ENCODE results near the gene CCDC3.

DNA sequence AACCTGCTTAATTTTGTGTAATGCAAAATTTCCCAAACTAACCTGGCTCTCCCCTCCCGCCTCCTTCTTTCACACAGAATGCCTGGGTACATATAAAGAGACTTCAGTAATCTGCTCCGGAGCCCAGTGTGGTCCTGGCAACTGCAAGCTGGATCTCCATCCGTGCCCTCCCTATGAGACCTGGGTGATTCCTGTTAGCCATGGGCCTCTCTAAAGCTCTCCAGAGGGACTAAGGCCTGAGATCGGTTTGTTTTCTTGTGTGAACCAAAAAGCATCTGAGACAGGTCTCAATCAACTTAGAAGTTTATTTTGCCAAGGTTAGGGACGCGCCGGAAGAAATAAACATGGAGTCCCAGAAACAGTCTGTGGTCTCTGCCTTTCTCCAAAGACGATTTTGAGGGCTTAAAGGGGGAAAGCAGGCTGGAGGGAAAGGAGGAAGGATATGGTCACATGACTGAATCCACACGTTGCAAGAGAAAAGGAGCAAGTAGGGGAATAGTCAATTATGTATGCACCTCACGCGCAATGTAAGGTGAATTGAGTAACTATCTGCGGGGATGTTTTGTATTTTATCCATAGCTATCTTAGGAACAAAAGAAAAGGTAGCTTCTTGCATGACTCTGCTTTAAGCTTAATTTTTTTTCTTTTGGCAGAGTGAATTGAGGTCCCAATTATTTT lies 46.2 kb upstream of the CCDC3 start:
- TF ChIP-seq, protein P1, sequence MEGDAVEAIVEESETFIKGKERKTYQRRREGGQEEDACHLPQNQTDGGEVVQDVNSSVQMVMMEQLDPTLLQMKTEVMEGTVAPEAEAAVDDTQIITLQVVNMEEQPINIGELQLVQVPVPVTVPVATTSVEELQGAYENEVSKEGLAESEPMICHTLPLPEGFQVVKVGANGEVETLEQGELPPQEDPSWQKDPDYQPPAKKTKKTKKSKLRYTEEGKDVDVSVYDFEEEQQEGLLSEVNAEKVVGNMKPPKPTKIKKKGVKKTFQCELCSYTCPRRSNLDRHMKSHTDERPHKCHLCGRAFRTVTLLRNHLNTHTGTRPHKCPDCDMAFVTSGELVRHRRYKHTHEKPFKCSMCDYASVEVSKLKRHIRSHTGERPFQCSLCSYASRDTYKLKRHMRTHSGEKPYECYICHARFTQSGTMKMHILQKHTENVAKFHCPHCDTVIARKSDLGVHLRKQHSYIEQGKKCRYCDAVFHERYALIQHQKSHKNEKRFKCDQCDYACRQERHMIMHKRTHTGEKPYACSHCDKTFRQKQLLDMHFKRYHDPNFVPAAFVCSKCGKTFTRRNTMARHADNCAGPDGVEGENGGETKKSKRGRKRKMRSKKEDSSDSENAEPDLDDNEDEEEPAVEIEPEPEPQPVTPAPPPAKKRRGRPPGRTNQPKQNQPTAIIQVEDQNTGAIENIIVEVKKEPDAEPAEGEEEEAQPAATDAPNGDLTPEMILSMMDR (IDR thresholded peaks at IDR 0.05), result no peak
- no peak for TF ChIP-seq POLR2AphosphoS5 (IDR thresholded peaks at IDR 0.05)
